Nephron progenitor cell (in vitro differentiated cells): ENCODE data around the gene NEU1.
A peak's percentile ranks its signal among the peaks of the same experiment; 100 is the strongest.

Source experiments
- DNase-seq: peaks from one replicate; pipeline ENCODE4 v3.0.0; 2021
- H3K27ac Mint-ChIP-seq: 2 replicates; pipeline ENCODE4 v1.8.0; 2021; ENCODE audit warnings: mild to moderate bottlenecking, moderate library complexity, mixed read lengths
- H3K27me3 Mint-ChIP-seq: 2 replicates; pipeline ENCODE4 v1.8.0; 2021; ENCODE audit warnings: mild to moderate bottlenecking, low read depth, mixed read lengths; ENCODE audit not compliant: poor library complexity
- H3K36me3 Mint-ChIP-seq: 2 replicates; pipeline ENCODE4 v1.8.0; 2021; ENCODE audit warnings: low read depth, mixed read lengths
- H3K4me1 Mint-ChIP-seq: 2 replicates; pipeline ENCODE4 v1.8.0; 2021; ENCODE audit warnings: mixed read lengths
- H3K4me3 Mint-ChIP-seq: 2 replicates; pipeline ENCODE4 v1.8.0; 2021; ENCODE audit warnings: mild to moderate bottlenecking, moderate library complexity, mixed read lengths
- H3K9me3 Mint-ChIP-seq: 2 replicates; pipeline ENCODE4 v1.8.0; 2021; ENCODE audit warnings: mild to moderate bottlenecking, moderate library complexity, mixed read lengths
- CTCF ChIP-seq: fragments of 200-600 bp; sonication (generic); IDR thresholded peaks from 2 replicates; pipeline ENCODE4 v1.5.0; 2021; ENCODE audit warnings: antibody characterized with exemption

NEU1 gene

DNA sequence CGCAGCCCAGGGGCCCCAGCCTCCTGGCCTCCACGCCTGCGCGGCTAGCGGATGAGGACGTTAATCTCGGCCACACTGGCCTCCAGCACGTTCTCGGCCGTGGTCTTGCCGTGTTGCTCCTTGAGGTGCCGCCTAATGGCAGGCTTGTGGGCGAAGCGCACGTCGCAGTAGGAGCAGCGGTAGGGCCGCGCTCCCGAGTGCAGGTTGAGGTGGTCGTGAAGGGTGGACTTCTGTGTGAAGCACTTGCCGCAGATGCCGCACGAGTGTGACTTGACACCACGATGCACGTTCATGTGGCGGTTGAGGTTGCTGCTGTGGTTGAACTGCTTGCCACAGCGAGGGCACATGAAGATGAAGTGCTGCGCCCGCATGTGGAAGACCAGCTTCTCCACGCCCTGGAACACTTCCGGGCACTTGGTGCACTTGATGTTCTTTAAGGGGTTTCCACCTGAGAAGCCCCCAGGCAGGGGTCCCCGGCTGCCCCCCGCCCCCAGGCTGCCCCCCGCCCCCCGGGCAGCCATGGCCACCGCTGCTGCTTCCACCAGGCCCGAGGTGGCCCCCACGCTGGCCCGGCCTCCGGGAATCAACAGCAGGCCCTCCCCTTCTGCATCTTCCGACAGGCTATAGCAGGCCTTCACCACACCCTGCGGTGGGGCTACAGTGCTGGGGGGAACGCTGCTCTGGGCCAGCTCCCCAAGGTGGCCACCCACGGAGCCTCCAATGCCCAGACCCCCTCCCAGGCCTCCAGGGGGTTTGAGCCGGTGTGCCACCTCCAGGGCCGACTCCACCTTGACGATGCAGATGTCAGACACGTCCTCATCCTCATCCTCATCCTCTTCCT is 37.5 kb upstream of the NEU1 start:
- no peaks in the 10 kb centered on the region for H3K9me3 Mint-ChIP-seq
- no peak for DNase-seq
- peaks cover 49% of the 10 kb centered on the region for H3K4me1 Mint-ChIP-seq
- peaks cover 13% of the 10 kb centered on the region for H3K36me3 Mint-ChIP-seq
- peak overlapping the region; percentile 94 for H3K4me3 Mint-ChIP-seq
- no peak for TF ChIP-seq CTCF
- H3K27ac Mint-ChIP-seq = no peak overlapping the region
- H3K27me3 Mint-ChIP-seq = peaks cover 3% of the 10 kb centered on the region

DNA sequence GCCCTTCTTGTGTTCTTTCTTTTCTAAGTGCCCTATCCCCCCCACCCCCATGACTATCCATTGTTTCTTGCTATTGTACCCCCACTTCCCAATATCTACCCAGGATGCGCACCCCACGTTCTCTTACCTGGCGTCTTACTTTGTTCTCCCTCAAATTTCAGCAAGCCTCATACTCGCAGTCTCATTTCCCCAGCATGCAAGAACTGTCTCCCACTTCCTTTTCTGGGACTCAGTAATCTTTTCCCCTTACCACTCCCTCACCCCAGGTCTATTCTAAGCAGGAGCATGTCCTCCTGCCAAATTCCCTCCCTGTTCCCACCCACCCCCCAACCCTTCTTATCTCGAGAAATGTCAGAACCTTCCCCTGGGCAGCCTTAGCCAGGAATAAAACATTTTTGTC is 36.6 kb upstream of the NEU1 start:
- no peak for TF ChIP-seq CTCF
- peaks cover 22% of the 10 kb centered on the region for H3K36me3 Mint-ChIP-seq
- peaks cover 49% of the 10 kb centered on the region for H3K4me1 Mint-ChIP-seq
- peak overlapping the region; percentile 94 for H3K4me3 Mint-ChIP-seq
- H3K27me3 Mint-ChIP-seq = peaks cover 3% of the 10 kb centered on the region
- no peak for DNase-seq
- H3K27ac Mint-ChIP-seq = peak overlapping the region; percentile 24
- H3K9me3 Mint-ChIP-seq = no peaks in the 10 kb centered on the region

DNA sequence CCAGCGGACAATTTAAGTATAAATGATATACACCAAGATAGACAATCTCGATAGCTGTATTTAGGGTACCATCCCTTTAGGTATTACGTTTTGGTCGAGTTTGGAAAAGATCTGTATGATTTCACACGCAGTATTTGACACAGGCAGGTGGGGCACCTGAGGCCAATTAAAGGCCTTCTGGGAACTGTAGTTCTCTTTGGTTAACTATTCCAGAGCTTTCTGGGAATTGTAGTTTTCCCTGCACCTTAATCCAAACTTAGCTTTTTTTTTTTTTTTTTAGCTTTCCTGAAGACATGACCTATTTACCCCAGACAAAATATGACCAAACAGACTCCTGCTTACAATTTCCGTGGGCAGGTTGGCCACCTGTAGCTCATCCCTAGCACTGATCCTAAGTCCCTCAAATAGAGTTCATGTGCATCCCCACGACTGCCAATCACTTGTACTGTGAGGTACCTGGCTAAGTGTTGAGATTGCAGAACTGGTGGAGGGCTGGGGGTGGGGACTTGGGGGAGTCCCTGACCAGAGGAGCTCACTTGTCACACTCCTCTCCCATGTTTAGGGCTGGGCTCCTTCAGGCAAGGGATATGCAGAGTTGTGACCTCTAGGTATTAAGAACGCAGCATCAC is 35.9 kb upstream of the NEU1 start:
- peaks cover 51% of the 10 kb centered on the region for H3K4me1 Mint-ChIP-seq
- peak overlapping the region; percentile 94 for H3K4me3 Mint-ChIP-seq
- TF ChIP-seq CTCF = no peak
- H3K9me3 Mint-ChIP-seq = no peaks in the 10 kb centered on the region
- H3K27ac Mint-ChIP-seq = peak overlapping the region; percentile 70
- peaks cover 3% of the 10 kb centered on the region for H3K27me3 Mint-ChIP-seq
- peak; percentile 12 for DNase-seq
- H3K36me3 Mint-ChIP-seq = peaks cover 27% of the 10 kb centered on the region

GRCh38 chr6:31897612-31898382 is 35.2 kb upstream of the NEU1 start, which contains the start of gene EHMT2:
TSS of gene EHMT2 (minus strand) at chr6:31897698. CDS start at chr6:31897677, 21 bp downstream.
- Mint-ChIP-seq H3K27ac (peak within 1 kb of the TSS; percentile 71), H3K27me3 (peaks cover 3% of the 10 kb centered on the region), H3K4me1 (peaks cover 53% of the 10 kb centered on the region), H3K9me3 (no peaks in the 10 kb centered on the region), H3K36me3 (peaks cover 34% of the 10 kb centered on the region), H3K4me3 (peak within 1 kb of the TSS; percentile 94)
- DNase-seq = peak; percentile 87
- TF ChIP-seq CTCF = no peak

DNA sequence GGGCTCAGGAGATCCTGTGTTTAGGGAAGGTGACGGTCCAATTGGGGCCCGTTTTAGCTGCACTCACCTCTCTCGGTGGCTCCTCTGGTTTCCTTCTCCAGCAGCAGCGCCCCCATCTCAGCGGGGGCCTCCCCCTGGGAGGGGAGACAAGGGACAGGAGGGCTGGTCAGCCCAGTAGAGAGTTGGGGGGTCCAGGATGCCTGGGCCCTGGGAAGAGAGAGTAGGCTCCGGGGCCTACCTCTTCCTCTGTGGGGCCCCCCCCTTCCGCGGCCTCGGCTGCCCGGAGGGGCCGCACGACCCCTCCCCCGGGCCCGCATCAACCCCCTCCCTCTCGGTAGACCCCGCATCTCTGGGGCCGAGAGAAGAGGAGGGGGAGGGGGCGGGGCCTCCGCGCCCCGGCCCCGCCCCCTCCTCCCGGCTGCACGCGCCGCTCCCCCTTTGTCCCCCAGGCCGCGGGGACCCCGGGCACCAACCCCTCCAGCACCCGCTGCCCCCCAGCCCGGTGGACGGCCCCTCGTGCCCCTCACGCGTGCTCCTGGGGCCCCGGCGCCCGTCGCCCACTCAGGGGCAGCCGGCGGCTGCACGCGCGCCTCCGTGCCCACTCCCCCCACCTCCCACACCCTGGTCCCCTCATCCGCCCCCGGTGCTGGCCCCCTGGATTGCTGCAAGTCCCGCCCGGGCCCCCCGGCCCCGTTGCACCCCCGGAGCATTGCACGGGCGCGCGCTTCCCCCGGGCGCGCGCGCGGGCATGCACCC is 34.4 kb upstream of the NEU1 start:
- Mint-ChIP-seq H3K4me1 (peaks cover 55% of the 10 kb centered on the region), H3K36me3 (peaks cover 42% of the 10 kb centered on the region), H3K4me3 (peak overlapping the region; percentile 90), H3K9me3 (no peaks in the 10 kb centered on the region), H3K27ac (no peak overlapping the region), H3K27me3 (peaks cover 3% of the 10 kb centered on the region)
- no peak for TF ChIP-seq CTCF
- DNase-seq = peak; percentile 55
